ENCODE results near the gene RUNX3.

RUNX3 gene

DNA sequence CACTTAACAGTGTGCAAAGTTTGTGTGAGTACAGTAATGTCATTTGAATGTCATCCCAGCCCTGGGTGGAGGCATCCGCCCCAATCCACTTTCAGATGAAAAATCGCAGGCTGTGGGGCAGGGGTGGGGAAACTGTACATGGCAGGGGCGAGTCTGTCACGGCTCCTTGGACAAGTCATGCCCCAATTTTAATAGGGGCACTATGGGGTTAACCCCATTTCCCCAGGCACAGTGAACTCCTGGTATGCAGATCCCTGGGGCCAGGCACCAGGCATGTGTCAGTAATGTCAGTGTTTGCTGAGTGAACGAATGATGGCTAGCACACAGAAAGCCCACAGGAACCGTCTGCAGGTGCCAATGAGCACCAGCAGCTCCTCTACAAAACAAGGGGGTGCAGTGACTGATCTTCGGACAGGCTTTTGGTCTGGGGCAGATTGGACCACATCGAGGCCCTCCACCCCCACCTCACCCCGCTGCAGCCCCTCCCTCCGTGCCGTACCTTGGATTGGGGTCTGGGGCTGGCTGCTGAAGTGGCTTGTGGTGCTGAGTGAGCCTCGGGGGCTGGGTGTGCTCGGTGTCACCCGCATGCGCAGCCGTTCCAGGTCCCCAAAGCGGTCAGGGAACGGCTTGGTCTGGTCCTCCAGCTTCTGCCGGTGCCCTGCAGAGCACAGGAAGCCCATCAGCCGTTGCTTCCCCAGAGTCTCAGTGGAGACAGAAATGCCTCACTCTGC, 23.2 kb downstream of the RUNX3 start:
- Histone ChIP-seq H3K4me1 (ENCODE audit: control insufficient read depth in 1 of 2, insufficient read depth in 2 of 2, low read length in 2 of 2) (no peaks in the 10 kb centered on the region), H3K9me3 (ENCODE audit: insufficient read depth, low read depth, low read length) (no peaks in the 10 kb centered on the region), H4K12ac (ENCODE audit: low read depth, low read length) (no peak overlapping the region), H3K18ac (ENCODE audit: low read length) (no peak overlapping the region), H2AK5ac (ENCODE audit: low read length) (no peak overlapping the region), H3K4me2 (ENCODE audit: low read length) (no peak overlapping the region), H3K14ac (ENCODE audit: low read length) (no peak overlapping the region), H3K9ac (ENCODE audit: low read length) (no peak overlapping the region), H2BK12ac (ENCODE audit: low read length) (no peak overlapping the region), H3K27ac (ENCODE audit: low read depth, low read length) (no peak overlapping the region), H3K4ac (ENCODE audit: low read depth, low read length) (no peak overlapping the region), H3K27me3 (ENCODE audit: insufficient read depth, low read length) (no peaks in the 10 kb centered on the region), H4K91ac (ENCODE audit: low read depth, low read length) (no peak overlapping the region), H2BK120ac (ENCODE audit: insufficient read depth, low read length, poor library complexity) (no peak overlapping the region), H3K79me1 (ENCODE audit: low read length) (no peaks in the 10 kb centered on the region), H3K36me3 (ENCODE audit: control insufficient read depth in 1 of 2, insufficient read depth in 2 of 2, low read length in 2 of 2) (no peaks in the 10 kb centered on the region), H2AFZ (ENCODE audit: insufficient read depth, low read length, poor library complexity) (no peak overlapping the region), H3K23ac (ENCODE audit: low read length) (no peak overlapping the region), H3K79me2 (ENCODE audit: control insufficient read depth, insufficient read depth, low read length, poor library complexity) (no peaks in the 10 kb centered on the region), H3K4me3 (ENCODE audit: low read depth, low read length) (no peak overlapping the region), H4K8ac (ENCODE audit: low read depth, low read length) (no peak overlapping the region), H2BK5ac (ENCODE audit: low read depth, low read length, poor library complexity) (no peak overlapping the region)
- WGBS (ENCODE audit: extremely low coverage, insufficient coverage, insufficient read length): no CpG with 5 or more reads among the region's 20 CpGs
- DNase-seq: no peak

DNA sequence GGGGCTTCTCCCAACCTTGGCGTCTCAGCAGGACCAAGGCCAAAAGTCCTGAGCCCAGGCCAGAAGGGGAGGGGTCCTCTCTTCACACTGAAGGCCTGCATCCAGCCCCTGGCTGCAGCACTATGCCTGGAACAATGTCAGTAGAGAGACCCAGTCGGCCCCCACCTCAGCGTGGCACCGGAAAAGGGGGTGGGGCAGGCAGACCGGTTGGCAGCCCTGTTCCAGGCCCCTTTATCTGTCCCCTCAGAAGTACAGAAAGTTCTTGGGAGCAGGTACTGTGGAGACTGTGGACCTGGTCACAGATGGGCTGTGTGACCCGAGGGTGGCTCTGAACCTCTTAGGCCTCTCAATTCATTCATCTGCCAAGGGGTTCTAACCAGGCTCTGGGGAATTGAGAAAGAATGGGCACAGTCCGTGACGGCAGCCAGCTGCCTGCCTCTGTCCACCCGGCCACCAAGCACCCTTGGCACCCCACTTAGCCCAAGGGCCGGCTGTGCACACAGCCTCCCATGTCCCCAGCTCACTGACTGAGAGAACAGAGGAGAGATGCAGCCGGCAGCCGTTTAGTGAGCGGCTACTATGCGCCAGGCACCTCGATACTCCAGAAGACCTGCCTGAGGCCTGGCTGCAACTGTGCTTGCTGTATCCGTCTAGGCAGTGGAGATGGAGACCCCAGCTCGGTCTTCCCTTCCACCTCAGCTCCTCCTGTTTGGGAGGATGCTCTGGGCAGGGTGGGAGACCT, 23.9 kb downstream of the RUNX3 start:
- Histone ChIP-seq H2BK12ac (ENCODE audit: low read length) (no peak overlapping the region), H2AK5ac (ENCODE audit: low read length) (no peak overlapping the region), H4K12ac (ENCODE audit: low read depth, low read length) (no peak overlapping the region), H3K4me3 (ENCODE audit: low read depth, low read length) (no peak overlapping the region), H3K9ac (ENCODE audit: low read length) (no peak overlapping the region), H3K18ac (ENCODE audit: low read length) (no peak overlapping the region), H3K4ac (ENCODE audit: low read depth, low read length) (no peak overlapping the region), H3K79me2 (ENCODE audit: control insufficient read depth, insufficient read depth, low read length, poor library complexity) (no peaks in the 10 kb centered on the region), H2AFZ (ENCODE audit: insufficient read depth, low read length, poor library complexity) (no peak overlapping the region), H3K4me1 (ENCODE audit: control insufficient read depth in 1 of 2, insufficient read depth in 2 of 2, low read length in 2 of 2) (no peaks in the 10 kb centered on the region), H3K9me3 (ENCODE audit: insufficient read depth, low read depth, low read length) (no peaks in the 10 kb centered on the region), H2BK5ac (ENCODE audit: low read depth, low read length, poor library complexity) (no peak overlapping the region), H3K79me1 (ENCODE audit: low read length) (no peaks in the 10 kb centered on the region), H3K27ac (ENCODE audit: low read depth, low read length) (no peak overlapping the region), H4K91ac (ENCODE audit: low read depth, low read length) (no peak overlapping the region), H3K27me3 (ENCODE audit: insufficient read depth, low read length) (no peaks in the 10 kb centered on the region), H3K14ac (ENCODE audit: low read length) (no peak overlapping the region), H3K23ac (ENCODE audit: low read length) (no peak overlapping the region), H3K36me3 (ENCODE audit: control insufficient read depth in 1 of 2, insufficient read depth in 2 of 2, low read length in 2 of 2) (no peaks in the 10 kb centered on the region), H4K8ac (ENCODE audit: low read depth, low read length) (no peak overlapping the region), H2BK120ac (ENCODE audit: insufficient read depth, low read length, poor library complexity) (no peak overlapping the region), H3K4me2 (ENCODE audit: low read length) (no peak overlapping the region)
- WGBS (ENCODE audit: extremely low coverage, insufficient coverage, insufficient read length): no CpG with 5 or more reads among the region's 17 CpGs
- no peak for DNase-seq

DNA sequence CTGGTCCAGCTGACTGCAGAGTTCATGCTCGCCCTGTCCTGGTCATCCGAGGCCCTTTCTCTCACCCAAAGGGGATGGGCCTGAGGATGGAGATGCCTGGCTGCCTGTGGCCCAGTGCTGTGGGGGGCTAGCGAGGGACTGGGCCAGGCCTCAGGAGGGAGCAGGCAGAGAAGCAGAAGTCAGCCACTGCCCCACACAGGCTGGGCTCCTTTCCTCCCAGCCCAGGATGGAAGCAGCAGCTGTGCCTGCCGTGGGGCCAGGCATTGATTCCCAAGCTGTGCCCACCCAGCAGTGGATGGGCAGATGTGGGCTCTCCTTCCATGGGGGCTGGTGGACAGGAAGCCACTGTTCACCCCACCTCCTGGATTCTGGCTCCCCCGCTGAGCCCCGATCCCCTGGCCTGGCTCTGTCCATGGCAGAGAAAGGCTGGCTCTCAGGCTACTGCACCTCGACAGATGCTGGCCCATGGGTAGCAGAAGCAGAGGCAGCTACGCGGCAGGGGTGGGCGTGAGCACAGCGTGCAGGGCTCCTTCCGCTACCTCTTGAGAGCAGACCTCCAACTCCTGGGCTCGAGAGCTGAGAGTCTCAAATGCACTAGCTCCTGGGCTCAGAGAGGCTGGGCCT, 24.6 kb downstream of the RUNX3 start:
- Histone ChIP-seq H3K27me3 (ENCODE audit: insufficient read depth, low read length) (no peaks in the 10 kb centered on the region), H4K12ac (ENCODE audit: low read depth, low read length) (no peak overlapping the region), H3K36me3 (ENCODE audit: control insufficient read depth in 1 of 2, insufficient read depth in 2 of 2, low read length in 2 of 2) (no peaks in the 10 kb centered on the region), H2BK12ac (ENCODE audit: low read length) (no peak overlapping the region), H3K27ac (ENCODE audit: low read depth, low read length) (no peak overlapping the region), H4K8ac (ENCODE audit: low read depth, low read length) (no peak overlapping the region), H3K4me2 (ENCODE audit: low read length) (no peak overlapping the region), H3K4me3 (ENCODE audit: low read depth, low read length) (no peak overlapping the region), H2AFZ (ENCODE audit: insufficient read depth, low read length, poor library complexity) (no peak overlapping the region), H4K91ac (ENCODE audit: low read depth, low read length) (no peak overlapping the region), H2BK120ac (ENCODE audit: insufficient read depth, low read length, poor library complexity) (no peak overlapping the region), H3K79me2 (ENCODE audit: control insufficient read depth, insufficient read depth, low read length, poor library complexity) (no peaks in the 10 kb centered on the region), H3K79me1 (ENCODE audit: low read length) (no peaks in the 10 kb centered on the region), H2AK5ac (ENCODE audit: low read length) (no peak overlapping the region), H3K9ac (ENCODE audit: low read length) (no peak overlapping the region), H3K9me3 (ENCODE audit: insufficient read depth, low read depth, low read length) (no peaks in the 10 kb centered on the region), H3K4ac (ENCODE audit: low read depth, low read length) (no peak overlapping the region), H3K4me1 (ENCODE audit: control insufficient read depth in 1 of 2, insufficient read depth in 2 of 2, low read length in 2 of 2) (no peaks in the 10 kb centered on the region), H3K23ac (ENCODE audit: low read length) (no peak overlapping the region), H2BK5ac (ENCODE audit: low read depth, low read length, poor library complexity) (no peak overlapping the region), H3K14ac (ENCODE audit: low read length) (no peak overlapping the region), H3K18ac (ENCODE audit: low read length) (no peak overlapping the region)
- no peak for DNase-seq
- no CpG with 5 or more reads among the region's 13 CpGs for WGBS (ENCODE audit: extremely low coverage, insufficient coverage, insufficient read length)

DNA sequence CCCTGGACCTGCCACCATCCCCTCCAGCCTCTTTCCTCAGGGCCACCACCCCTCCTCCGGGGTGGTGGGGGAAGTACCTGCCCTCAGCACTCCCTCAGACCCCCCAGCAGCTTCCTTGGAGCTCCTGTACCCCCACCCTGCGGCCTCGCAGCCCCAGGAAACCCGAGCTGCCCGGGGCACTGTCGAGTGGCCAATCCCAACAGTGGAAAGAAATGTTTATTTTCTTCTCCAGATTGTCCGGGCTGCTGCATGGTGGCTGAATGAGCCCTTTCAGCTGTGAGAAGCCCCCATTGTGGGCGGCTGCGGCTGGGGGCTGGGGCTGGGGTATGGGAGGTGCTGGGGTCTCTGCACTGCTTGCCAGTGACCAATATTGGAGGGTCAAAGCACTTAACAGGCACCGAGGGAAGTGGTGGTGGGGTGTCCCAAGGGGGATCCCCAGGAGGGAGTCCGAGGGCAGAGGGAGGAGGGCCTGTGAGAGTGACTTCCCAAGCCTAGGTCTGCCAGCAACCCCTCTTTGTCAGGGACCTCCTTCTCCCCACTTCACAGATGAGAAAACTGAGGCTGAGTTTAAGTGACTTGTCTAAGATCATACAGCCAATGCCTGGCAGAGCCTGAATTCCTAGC, 25.2 kb downstream of the RUNX3 start:
- H3K79me1 ChIP-seq (ENCODE audit: low read length): no peaks in the 10 kb centered on the region
- H3K14ac ChIP-seq (ENCODE audit: low read length): no peak overlapping the region
- H3K79me2 ChIP-seq (ENCODE audit: control insufficient read depth, insufficient read depth, low read length, poor library complexity): no peaks in the 10 kb centered on the region
- no peaks in the 10 kb centered on the region for H3K9me3 ChIP-seq (ENCODE audit: insufficient read depth, low read depth, low read length)
- no peak overlapping the region for H2BK12ac ChIP-seq (ENCODE audit: low read length)
- no peak overlapping the region for H3K18ac ChIP-seq (ENCODE audit: low read length)
- no peak overlapping the region for H4K91ac ChIP-seq (ENCODE audit: low read depth, low read length)
- H3K4ac ChIP-seq (ENCODE audit: low read depth, low read length): no peak overlapping the region
- DNase-seq: no peak
- no peak overlapping the region for H2AK5ac ChIP-seq (ENCODE audit: low read length)
- WGBS (ENCODE audit: extremely low coverage, insufficient coverage, insufficient read length): no CpG with 5 or more reads among the region's 11 CpGs
- no peak overlapping the region for H3K4me3 ChIP-seq (ENCODE audit: low read depth, low read length)
- no peaks in the 10 kb centered on the region for H3K4me1 ChIP-seq (ENCODE audit: control insufficient read depth in 1 of 2, insufficient read depth in 2 of 2, low read length in 2 of 2)
- no peak overlapping the region for H3K4me2 ChIP-seq (ENCODE audit: low read length)
- no peaks in the 10 kb centered on the region for H3K36me3 ChIP-seq (ENCODE audit: control insufficient read depth in 1 of 2, insufficient read depth in 2 of 2, low read length in 2 of 2)
- H3K9ac ChIP-seq (ENCODE audit: low read length): no peak overlapping the region
- H3K27ac ChIP-seq (ENCODE audit: low read depth, low read length): no peak overlapping the region
- no peak overlapping the region for H2AFZ ChIP-seq (ENCODE audit: insufficient read depth, low read length, poor library complexity)
- H2BK120ac ChIP-seq (ENCODE audit: insufficient read depth, low read length, poor library complexity): no peak overlapping the region
- H3K23ac ChIP-seq (ENCODE audit: low read length): no peak overlapping the region
- H3K27me3 ChIP-seq (ENCODE audit: insufficient read depth, low read length): no peaks in the 10 kb centered on the region
- H2BK5ac ChIP-seq (ENCODE audit: low read depth, low read length, poor library complexity): no peak overlapping the region
- no peak overlapping the region for H4K12ac ChIP-seq (ENCODE audit: low read depth, low read length)
- no peak overlapping the region for H4K8ac ChIP-seq (ENCODE audit: low read depth, low read length)

Data from trophoblast cell (in vitro differentiated cells and primary cell).